GM19043 (cell line): ENCODE measurements around the gene CALML5.

Experiments
- ATAC-seq: cut with Tn5 transposase; IDR thresholded peaks from one replicate; pipeline ENCODE4 v1.9.1; 2021; ENCODE audit warnings: low read depth; ENCODE audit not compliant: unreplicated experiment

The CALML5 gene

GRCh38 chr10:5519054-5519453 is 19.7 kb upstream of the CALML5 start:
- no peak for ATAC-seq

GRCh38 chr10:5518143-5518542 is 18.8 kb upstream of the CALML5 start:
- no peak for ATAC-seq

GRCh38 chr10:5517546-5517945 is 18.2 kb upstream of the CALML5 start:
- ATAC-seq = no peak

- ATAC-seq = no peak
Observed at GRCh38 chr10:5515948-5516761, 16.8 kb upstream of the CALML5 start.

- no peak for ATAC-seq
Observed at GRCh38 chr10:5514226-5514850, 15.0 kb upstream of the CALML5 start.

- no peak for ATAC-seq
Observed at GRCh38 chr10:5512881-5513612, 13.7 kb upstream of the CALML5 start.

GRCh38 chr10:5512331-5512730 is 13.0 kb upstream of the CALML5 start:
- ATAC-seq = no peak

- ATAC-seq = no peak
Observed at GRCh38 chr10:5511885-5512280, 12.5 kb upstream of the CALML5 start.

- ATAC-seq = no peak
Observed at GRCh38 chr10:5511231-5511884, 12.0 kb upstream of the CALML5 start.

GRCh38 chr10:5510281-5511072 is 11.1 kb upstream of the CALML5 start:
- no peak for ATAC-seq

- ATAC-seq = no peak
Observed at GRCh38 chr10:5509691-5510090, 10.3 kb upstream of the CALML5 start.

- ATAC-seq = no peak
Observed at GRCh38 chr10:5509236-5509635, 9.9 kb upstream of the CALML5 start.

- ATAC-seq = no peak
Observed at GRCh38 chr10:5508786-5509185, 9.4 kb upstream of the CALML5 start.

GRCh38 chr10:5508161-5508604 is 8.8 kb upstream of the CALML5 start:
- no peak for ATAC-seq

GRCh38 chr10:5507649-5508131 is 8.3 kb upstream of the CALML5 start:
- no peak for ATAC-seq

- ATAC-seq = no peak
Observed at GRCh38 chr10:5506751-5507648, 7.6 kb upstream of the CALML5 start.

GRCh38 chr10:5506246-5506645 is 6.9 kb upstream of the CALML5 start:
- ATAC-seq = no peak

- no peak for ATAC-seq
Observed at GRCh38 chr10:5504146-5505072, 5.0 kb upstream of the CALML5 start.
